Measurements from ENCODE around the gene ARHGAP24.

GRCh38 chr4:85937507-85937906 lies 462.6 kb downstream of the ARHGAP24 start:
- TF ChIP-seq POLR2A (IDR thresholded peaks at IDR 0.05) (no peak), CTCF (IDR thresholded peaks at IDR 0.05) (no peak), POLR2AphosphoS5 (IDR thresholded peaks at IDR 0.05) (no peak), EP300 (IDR thresholded peaks at IDR 0.05) (no peak)
